ENCODE results near the gene CORO1C.

CORO1C gene

GRCh38 chr12:108613548-108613947 is 117.8 kb downstream of the CORO1C start:
- no peak for DNase-seq

DNA sequence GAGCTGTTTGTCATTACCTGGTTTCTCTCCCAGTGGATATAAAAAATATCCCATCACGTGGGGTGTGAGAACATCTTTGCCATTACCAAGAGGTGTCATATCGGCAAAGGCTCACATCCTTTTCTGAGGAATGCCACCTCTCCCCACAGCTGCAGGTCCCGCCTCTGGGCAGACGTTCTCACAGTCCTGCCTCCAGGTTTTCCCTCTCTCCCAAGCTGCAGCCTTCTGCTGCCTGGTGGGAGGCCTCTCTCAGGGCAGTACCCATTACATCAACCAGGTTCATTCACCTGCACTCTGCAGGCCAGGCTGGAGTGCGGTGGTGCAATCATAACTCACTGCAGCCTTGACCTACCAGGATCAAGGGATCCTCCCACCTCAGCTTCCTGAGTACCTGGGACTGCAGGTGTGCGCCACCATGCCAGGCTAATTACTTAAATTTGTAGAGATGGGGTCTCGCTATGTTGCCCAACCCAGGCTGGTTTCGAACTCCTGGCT is 118.5 kb downstream of the CORO1C start:
- no peak for DNase-seq

DNA sequence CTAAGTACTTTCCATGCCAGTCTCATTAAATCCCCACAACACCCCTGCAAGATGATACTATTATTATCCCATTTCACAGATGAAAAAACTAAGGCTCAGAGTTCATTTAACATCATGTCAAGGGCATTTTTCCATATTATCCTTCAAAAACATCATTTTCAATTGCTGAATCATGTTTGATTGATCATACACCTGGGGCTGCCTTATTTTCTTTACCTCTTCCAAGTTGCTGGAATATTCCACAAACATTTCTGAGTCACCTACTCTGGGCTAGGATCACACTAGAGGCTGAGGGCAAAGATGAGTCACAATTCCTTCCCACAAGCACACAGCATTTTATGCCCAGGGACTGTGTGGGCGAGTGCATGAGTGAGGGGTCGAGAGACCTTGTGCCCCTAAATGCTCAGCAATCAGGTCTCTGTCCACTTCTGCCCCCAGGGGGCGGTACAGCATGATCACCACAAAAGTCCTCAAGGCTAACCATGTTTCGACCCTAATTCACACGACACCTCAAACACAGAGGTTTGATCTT is 119.4 kb downstream of the CORO1C start:
- DNase-seq: no peak

GRCh38 chr12:108610856-108611605 is 120.3 kb downstream of the CORO1C start:
- no peak for DNase-seq

DNA sequence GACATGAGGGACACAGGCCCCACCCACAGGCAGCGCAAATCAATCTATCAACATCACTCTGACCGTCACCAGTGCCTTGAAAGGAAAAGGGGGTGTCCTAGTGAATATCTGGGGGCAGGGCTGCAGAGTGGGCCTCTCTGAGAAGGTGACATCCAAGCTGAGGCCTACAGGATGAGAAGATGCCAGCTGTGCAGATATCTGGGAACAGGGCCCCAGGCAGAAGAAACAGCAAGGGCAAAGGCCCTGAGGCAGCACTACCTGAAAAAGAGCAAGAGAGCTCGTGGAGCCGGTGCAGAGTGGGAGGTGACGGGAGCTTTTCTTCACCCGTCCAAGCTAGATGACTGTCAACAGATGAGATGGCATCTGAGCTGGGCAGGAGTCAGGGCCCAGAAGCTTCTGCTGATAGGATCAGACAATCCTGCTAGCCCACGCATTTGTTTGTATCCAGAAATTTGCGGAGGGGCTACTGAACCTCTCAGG is 120.9 kb downstream of the CORO1C start:
- DNase-seq: no peak

GRCh38 chr12:108609537-108610335 is 121.6 kb downstream of the CORO1C start:
- DNase-seq: no peak

DNA sequence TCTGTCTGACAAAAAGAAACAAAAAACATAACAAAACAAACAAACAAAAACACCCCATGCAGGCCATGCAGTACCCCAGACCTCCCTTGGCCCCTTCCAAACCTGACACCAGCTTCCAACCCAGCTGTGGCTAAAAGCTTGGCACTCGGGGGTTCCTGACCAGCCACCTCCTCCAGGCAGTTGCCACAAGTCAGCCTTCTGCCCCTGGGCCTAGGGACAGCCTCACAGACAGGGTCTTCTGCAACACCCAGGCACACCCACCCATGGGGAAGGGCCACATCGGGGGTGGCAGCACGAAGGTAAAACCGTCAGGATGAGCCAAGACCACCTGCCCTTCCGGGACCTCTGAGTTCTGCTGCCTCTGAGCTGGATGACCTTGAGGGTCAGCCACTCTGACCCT is 122.7 kb downstream of the CORO1C start:
- no peak for DNase-seq

- no peak for DNase-seq
These were observed 123.2 kb downstream of the CORO1C start for GRCh38 chr12:108607981-108608600.

- no peak for DNase-seq
These were observed 124.8 kb downstream of the CORO1C start for GRCh38 chr12:108606492-108606891.

DNA sequence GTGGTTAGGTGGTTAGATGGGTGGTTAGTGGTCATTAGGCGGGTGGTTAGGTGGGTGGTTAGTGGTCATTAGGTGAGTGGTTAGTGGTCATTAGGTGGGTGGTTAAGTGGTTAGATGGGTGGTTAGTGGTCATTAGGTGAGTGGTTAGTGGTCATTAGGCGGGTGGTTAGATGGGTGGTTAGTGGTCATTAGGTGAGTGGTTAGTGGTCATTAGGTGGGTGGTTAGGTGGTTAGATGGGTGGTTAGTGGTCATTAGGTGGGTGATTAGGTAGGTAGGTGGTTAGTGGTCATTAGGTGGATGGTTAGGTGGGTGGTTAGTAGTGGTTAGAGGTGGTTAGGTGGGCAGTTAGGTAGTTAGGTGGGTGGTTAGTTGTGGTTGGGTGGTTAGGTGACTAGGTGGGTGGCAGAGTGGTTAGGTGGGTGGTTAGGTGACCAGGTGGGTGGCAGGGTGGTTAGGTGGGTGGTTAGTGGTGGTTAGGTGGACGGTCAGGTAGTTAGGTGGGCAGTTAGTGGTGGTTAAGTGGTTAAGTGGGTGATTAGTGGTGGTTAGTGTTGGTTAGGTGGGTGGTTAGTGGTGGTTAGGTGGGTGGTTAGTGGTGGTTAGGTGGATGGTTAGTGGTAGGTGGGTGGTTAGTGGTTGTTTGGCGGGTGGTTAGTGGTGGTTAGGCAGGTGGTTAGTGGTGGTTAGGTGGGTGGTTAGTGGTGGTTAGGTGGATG is 125.5 kb downstream of the CORO1C start:
- no peak for DNase-seq

- no peak for DNase-seq
These were observed 126.2 kb downstream of the CORO1C start for GRCh38 chr12:108605000-108605689.

DNA sequence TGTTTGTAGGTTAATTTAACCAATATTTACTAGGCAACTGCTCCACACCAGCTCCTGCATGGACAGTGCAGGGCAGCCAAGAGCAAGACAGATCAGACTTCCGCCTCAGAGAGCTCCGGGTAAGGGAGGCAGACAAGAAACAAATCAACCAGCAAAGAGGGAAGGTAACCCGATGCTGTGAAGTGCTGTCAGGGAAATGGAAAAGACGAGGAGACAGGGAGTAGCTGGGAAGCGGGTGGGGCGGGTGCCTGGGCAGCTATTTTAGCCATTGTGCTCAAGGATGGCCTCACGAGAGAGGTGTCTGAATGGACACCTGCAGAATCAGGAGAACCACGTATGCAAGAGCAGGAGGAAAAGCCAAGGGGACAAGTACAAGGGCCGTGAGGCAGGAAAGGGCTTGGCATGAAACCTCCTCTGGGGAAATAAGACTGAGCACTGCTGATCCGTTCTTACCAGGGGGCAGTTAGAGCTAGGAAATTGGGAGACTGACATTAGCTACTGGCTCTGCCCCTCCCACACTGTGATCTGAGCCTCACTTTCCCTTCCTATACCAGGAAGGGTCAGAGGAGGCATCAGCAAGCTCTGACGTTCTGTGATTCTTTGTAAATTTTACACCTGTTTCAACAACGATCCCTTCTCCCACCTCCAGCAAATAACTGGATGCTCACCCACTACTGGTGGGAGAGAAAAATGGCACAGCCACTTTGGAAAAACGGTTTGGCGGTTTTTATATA is 126.9 kb downstream of the CORO1C start:
- DNase-seq: no peak

DNA sequence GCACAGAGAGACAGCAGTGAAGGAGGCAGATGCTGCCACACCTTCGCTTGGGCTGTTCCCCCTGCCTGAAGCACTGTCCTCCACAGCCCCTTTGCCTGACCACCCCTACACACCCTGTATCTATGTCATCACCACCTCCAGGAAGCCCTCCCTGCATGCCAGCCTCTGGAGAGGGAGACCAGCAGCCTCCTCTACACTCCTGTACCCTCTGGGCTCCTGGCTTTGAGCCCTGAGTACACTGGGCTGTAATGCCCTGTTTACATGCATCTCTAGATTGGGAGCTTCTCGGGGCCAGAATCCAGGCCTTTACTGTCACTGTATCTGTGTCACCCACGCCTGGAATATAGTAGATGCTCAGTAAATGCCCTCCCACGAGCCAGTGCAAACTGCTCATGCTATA is 127.6 kb downstream of the CORO1C start:
- no peak for DNase-seq

DNA sequence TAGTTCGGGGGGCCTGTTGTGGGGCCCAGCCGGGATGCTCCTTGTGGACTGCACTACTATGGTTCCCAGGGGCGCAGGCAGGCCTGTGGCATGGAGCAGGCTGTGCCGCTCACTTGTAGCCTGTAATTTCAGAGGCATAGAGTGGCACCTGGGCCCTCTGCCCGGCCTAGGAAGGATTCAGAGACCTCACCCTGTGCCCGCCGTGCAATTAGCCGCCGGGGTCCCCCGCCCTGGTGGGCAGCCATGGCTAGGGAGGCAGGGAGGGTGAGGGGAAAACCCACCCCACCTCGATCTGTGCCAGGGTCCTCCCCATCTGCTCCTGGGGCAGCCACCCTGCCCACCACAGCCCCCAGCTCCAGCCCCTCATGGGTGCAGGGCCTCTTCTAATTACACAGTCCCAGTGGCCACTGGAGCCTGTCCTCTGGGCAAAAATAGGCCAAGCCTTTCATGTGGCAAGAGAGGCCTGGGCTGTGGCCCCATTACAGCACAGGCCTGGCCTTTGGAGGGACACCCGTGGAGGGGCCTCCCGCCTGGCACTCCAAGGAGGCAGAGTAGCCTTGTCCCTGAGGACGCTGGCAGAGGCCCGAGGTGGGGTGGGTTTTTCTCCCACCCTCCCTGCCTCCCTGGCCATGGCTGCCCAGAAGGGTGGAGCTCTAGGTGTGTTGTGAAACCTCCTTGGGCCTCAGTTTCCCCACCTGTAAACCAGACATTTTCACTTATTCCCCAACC is 128.2 kb downstream of the CORO1C start:
- DNase-seq: no peak

GRCh38 chr12:108602209-108602705 is 129.1 kb downstream of the CORO1C start:
- DNase-seq: no peak

GRCh38 chr12:108600702-108601007 is 130.7 kb downstream of the CORO1C start:
- no peak for DNase-seq

DNA sequence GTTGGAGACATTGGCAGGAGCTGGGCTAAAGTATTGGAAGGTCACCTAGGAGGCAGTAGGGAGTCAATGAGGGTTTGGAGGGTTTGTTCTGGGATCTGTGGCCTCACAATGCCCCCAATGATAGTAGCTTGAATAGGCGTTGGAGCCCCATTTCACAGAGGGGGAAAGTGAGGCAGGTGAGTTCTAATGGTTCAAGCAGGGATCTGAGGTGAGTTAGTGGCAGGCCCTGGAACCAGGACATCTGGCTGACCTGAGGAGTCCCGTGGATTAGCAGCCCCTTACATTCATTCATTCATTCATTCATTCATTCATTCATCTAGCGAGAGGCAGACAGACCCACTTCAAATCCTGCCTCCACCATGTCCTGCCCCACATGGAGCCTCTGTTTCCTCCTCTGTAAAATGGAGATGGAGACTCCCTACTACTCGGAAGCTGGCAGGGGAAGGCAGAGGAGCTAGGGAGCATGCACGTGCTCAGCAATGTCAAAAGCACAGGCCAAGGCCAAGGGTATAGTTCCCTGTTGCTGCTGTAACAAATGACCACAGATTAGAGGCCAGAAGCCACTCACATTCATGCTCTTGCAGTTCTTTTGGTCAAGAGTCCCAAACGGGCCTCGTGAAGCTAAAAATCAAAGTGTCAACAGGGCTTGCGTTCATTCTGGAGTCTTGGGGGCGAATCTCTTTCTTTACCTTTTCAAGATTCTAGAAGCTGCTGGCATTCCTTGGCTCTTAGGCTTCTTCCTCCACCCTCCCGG is 131.2 kb downstream of the CORO1C start:
- DNase-seq: no peak

- DNase-seq: no peak
These were observed 131.8 kb downstream of the CORO1C start for GRCh38 chr12:108599541-108599940.

GRCh38 chr12:108598553-108599250 is 132.6 kb downstream of the CORO1C start:
- no peak for DNase-seq

Data from retina (tissue), 1 donor.